Heart right ventricle (tissue), 16 donors: ENCODE data around the gene AUTS2. TPM values are rescaled to one million over a fixed set of nuclear protein-coding genes. Genes with fewer than 3 reads are reported as not detected.

Experiments
- ATAC-seq, 8 donors: fragments of 200-7000 bp; cut with Tn5 transposase; one replicate each; pipeline ENCODE4 v1.9.1; 2020; ENCODE audit warnings: mild to moderate bottlenecking in 8 of 8, moderate library complexity in 8 of 8, moderate number of reproducible peaks in 1 of 8
- DNase-seq, 2 donors: peaks; one replicate each; pipeline ENCODE4 v3.0.0-alpha.2; 2020
- H3K27ac ChIP-seq, 10 donors: fragments of 200-600 bp; sonication (generic) in 2 of 10; one replicate each; pipeline versions ENCODE4 v1.5.0 to v1.8.0; 2020 to 2022; ENCODE audit warnings: mild to moderate bottlenecking in 3 of 10
- H3K27me3 ChIP-seq, 7 donors: fragments of 200-600 bp; one replicate each; pipeline ENCODE4 v1.8.0; 2021 to 2022; ENCODE audit warnings: mild to moderate bottlenecking in 2 of 7
- H3K36me3 ChIP-seq, 9 donors: fragments of 200-600 bp; sonication (generic) in 1 of 9; one replicate each; pipeline versions ENCODE4 v1.5.0 to v1.8.0; 2020 to 2022; ENCODE audit warnings: mild to moderate bottlenecking in 2 of 9
- H3K4me1 ChIP-seq, 9 donors: fragments of 200-600 bp; sonication (generic) in 1 of 9; one replicate each; pipeline versions ENCODE4 v1.5.0 to v1.8.0; 2020 to 2022; ENCODE audit warnings: mild to moderate bottlenecking in 4 of 9
- H3K4me3 ChIP-seq, 10 donors: fragments of 200-600 bp; sonication (generic) in 2 of 10; one replicate each; pipeline versions ENCODE4 v1.5.0 to v1.8.0; 2020 to 2022; ENCODE audit warnings: mild to moderate bottlenecking in 7 of 10, moderate library complexity in 2 of 10
- H3K9me3 ChIP-seq, 11 donors: fragments of 200-600 bp in 10 of 11; sonication (generic) in 2 of 11; one replicate each; pipeline versions ENCODE4 v1.5.0 to v1.8.0; 2013 to 2022; ENCODE audit warnings: mild to moderate bottlenecking in 2 of 11, control low read depth in 1 of 11, moderate library complexity in 1 of 11
- CTCF ChIP-seq, 9 donors: fragments of 200-600 bp; sonication (generic) in 2 of 9; IDR thresholded peaks; one replicate each; pipeline versions ENCODE4 v1.5.0 to v1.8.0; 2021 to 2022; ENCODE audit warnings: antibody characterized with exemption in 9 of 9, mild to moderate bottlenecking in 5 of 9, moderate library complexity in 1 of 9
- WGBS, 2 donors: extraction: QIAGEN DNeasy Blood & Tissue Kit; methylation state at CpG; one replicate each; pipeline ENCODE4 v1.1.7; 2013; ENCODE audit warnings: inconsistent platforms in 1 of 2; 5-methylcytosine and 5-hydroxymethylcytosine counted together
- intact Hi-C, 10 donors: fragments of 100-400 bp; cut with DNase I; formaldehyde crosslinking; loops; one replicate each; pipeline versions ENCODE4 v1.11.1 to v1.14.2; 2022
- polyA plus RNA-seq, 2 donors: library from polyadenylated mRNA; stranded (reverse); fragments of 200-250 nt; gene quantifications; one replicate each; pipeline ENCODE4 v1.2.3, GENCODE V29; 2013
- total RNA-seq, 10 donors: library from RNA; stranded (reverse); fragmentation: NEBNext Ultra II Directional in 3 of 10; extraction: Animal tissue kit (Norgen Biotek cat#: 25700) in 3 of 10; gene quantifications; one replicate each; pipeline versions ENCODE4 v1.2.1 to v1.2.4, GENCODE V29; 2021 to 2023
- donor health status: Arrhythmogenic right ventricular cardiomyopathy.
- donor health status: ischemic (EF 13 %, LVEDD 7.1; RV severe dilation, severe dysfunction).
- donor health status: healthy with polysubstance abuse.
- donor health status: DM: no; HTN: yes; CAD: no.
- donor health status: DM: no; HTN: no; CAD: no.
- donor health status: ischemic (EF 25% LVEDD 6.9; RV normal size, moderate dysfunction).
- donor health status: ischemic (EF 25% LVEDD 5.7; RV mildly dilated, moderate dysfunction).
- donor health status: healthy.
- donor health status: DM: yes; HTN: yes; CAD: no.
- donor health status: Ischemic cardiomyopathy.
- donor health status: ischemic (EF 35%, LVEDD 5.7; RV mildly dilated, moderate dysfunction).
- donor health status: nonischemic (EF 11% LVEDD 7.7; RV severe dilation, severe dysfunction).
- donor health status: DM: yes; HTN: yes; CAD: no.
- donor health status: PGD.
- donor health status: ischemic (EF 29% LVEDD 5.4; RV normal size, mild dysfunction).
- donor health status: nonischemic (EF 23%, LVEDD 6.1; RV moderate dilation, normal function).

AUTS2 gene
- total and polyA plus RNA-seq, 12 donors: 1.6 to 11.2 (median 7.3) TPM

GRCh38 chr7:70838292-70838907 lies 1240.1 kb downstream of the AUTS2 start:
- 58 to 71% methylated on average over 15 of the region's 15 CpGs for WGBS, 2 donors
- Histone ChIP-seq H3K4me1 (no peaks in the 10 kb centered on the region), H3K27ac (no peak overlapping the region), H3K9me3 (peaks cover 0 to 20% (median 0%) of the 10 kb centered on the region in 11 donors), H3K27me3 (peaks cover 0 to 33% (median 5%) of the 10 kb centered on the region in 7 donors), H3K36me3 (no peaks in the 10 kb centered on the region), H3K4me3 (no peak overlapping the region)
- DNase-seq (no peak), ATAC-seq (no peak)
- no peak for TF ChIP-seq CTCF (IDR thresholded peaks at IDR 0.05)
- intact Hi-C loops: no loop called here
